Activated naive CD4-positive, alpha-beta T cell treated with Interleukin-2 at 50 U/mL for 16 hours (primary cell): Measurements from ENCODE around the gene SEPSECS.

Source experiments
- DNase-seq: peaks from one replicate; pipeline ENCODE4 v3.0.0-alpha.2; 2020

The SEPSECS gene

DNA sequence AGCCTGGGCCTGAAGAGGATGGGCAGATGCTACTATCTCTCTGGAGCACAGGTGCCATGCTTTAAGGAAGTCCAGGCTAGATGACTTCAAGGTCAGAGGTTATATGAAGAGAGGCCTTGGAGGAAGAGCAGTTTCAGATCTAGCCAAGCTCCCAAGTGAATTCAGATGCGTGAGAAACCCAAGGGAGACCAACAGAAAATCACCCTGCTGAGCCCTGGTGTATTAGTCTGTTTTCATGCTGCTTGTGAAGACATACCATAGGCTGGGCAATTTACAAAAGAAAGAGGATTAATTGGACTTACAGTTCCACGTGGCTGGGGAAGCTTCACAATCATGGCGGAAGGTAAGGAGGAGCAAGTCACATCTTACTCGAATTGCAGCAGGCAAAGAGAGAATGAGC lies 81.7 kb downstream of the SEPSECS start:
- DNase-seq: no peak

DNA sequence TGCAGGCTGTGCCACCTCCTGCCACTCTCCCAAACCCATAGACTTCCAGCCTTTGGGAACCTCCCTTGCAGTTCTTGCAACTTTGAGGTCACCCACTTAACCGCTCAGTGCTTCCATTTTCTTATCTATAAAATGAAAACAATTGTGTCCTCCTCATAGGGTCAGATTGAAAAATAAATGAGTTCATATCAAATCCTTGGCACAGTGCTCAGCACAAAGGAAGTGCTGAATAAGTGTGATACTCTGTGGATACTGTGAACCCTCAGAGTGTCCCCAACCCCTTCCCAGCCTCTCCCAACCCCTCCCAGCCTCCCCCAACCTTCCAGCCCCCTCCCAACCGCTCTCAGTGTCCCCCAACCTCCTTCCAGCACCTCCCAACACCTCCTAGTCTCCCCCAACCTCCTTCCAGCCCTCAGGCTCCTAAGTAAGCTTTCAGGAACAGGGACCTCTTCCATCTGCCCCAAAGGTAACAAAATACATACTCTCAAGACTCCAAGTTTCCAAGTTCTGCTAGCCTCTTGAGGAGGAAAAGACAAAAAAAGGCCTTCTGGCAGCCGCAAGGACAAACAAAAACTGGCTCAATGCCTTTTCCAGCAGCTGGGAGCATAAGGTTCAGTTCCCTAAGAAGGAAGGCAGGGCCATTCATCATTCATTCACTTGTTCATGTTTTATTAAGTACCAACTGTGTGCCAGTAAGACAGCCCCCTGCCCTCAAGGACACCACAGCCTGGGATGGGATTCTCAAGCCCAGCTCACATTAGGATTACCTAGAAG lies 83.4 kb downstream of the SEPSECS start:
- no peak for DNase-seq

DNA sequence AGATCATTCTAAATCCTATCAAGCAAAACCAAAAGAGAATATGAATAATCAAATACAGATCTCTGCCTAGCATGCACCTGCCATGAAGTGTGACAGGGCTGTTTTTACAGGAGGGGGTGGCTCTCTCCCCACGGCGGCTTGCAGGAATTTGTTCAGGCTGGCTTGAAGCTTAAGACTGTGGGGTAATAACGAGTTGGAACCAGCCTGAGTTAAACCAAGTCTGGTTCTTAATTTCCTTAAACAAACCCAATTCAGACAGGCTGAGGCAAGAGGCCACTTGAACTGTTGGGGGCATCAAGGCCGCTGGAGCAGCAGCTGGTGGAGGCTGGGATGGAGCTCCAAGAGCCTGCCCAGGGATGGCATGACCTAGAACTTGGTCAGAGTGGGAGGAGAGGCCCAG lies 84.4 kb downstream of the SEPSECS start:
- no peak for DNase-seq

DNA sequence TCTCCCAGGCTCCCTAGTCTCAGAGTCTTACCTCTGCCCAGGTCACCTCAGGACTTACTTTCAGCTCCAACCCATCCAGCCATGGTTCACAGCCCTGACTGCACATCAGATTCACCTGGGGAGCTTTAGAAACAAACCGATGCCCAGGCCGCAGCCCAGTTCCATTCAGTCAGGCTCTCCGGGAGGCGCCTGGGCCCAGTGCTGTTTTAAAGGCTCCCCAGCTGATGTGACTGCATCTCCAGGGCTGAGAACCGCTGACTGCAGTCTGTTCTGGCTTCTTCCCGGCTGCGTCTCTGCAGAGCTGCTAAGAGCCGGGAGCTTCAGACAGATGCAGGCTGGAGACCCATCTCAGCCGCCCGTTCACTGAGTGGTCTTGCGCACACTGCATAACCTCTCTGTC lies 85.1 kb downstream of the SEPSECS start:
- DNase-seq: no peak

DNA sequence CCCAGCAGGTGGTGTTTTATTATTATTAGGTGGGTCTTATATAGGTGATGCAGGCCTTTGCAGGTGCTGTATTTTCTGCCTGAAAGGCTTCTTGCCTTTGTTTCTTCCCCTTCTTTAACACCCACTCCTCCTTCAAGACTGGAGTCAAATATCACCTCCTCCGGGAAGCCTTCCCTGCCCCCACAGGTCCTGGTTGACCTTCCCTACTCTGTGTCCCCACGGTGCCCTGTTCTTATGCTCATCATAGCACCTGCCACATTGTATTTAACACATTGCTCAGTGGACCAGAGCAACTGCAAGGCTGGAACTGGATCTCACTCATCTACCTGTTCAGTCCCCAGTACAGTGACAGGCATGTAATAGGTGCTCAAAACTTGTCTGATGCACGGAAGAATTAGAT lies 89.7 kb downstream of the SEPSECS start:
- DNase-seq: no peak
